ENCODE results near the gene COX4I1.

Gene COX4I1

DNA sequence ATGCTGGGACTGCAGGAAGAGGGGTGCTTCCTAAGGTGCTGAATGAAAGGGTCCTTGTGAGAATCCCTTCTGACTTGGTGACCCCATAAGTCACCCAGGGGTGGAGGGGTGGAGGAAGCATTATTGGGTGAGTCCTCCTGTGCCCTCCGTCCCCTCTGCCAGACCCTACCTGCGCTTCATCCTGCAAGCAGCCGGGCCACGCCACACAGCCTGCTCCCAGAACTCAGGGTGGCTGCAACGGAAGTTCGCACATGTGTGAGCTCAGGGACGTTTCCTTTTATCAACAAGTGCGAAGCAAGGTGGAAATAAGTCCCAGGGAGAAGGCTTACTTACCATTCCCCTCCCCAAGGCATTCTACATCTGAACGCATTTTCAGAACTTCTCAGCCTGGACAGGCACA lies 40.9 kb downstream of the COX4I1 start:
- DNase-seq (ENCODE audit: low read depth, low spot score), result no peak

DNA sequence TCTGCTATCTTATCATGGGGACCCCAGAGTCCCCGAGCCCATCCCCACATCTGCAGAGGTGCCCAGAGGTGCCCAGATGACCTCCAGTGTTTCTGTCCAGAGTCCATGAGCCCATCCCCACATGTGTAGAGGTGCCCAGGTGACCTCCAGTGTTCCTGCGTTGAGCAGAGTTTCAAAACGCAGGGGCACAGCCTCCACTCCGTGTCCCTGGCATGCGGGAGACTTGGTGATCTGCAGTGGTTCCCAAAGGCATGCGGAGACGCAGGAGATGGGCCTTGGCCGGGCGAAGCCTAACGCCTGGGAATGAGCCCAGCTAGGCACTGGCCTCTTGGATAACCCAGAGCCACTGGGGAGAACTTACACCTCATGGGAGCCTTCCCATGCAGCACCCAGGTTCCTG lies 41.3 kb downstream of the COX4I1 start:
- DNase-seq (ENCODE audit: low read depth, low spot score), result no peak

DNA sequence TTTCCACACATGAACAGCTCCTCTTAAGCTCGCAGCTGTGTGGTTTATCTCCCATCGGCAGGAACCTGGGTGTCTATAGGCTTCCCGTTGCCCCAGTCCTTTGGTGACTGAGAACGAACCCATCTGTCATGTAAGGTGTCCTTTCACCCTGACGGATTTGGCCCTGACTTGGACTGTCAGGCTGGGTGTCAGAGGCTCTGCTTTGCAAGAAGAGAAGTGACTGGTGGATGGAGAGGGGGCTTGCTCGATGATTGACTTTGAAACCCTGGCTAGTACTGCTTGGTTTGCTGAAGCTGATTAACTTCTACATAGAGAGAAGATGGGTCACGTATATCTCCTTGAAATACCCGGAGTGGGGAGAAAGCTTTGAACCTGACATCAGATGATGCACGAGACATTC lies 42.9 kb downstream of the COX4I1 start:
- no peak for DNase-seq (ENCODE audit: low read depth, low spot score)

DNA sequence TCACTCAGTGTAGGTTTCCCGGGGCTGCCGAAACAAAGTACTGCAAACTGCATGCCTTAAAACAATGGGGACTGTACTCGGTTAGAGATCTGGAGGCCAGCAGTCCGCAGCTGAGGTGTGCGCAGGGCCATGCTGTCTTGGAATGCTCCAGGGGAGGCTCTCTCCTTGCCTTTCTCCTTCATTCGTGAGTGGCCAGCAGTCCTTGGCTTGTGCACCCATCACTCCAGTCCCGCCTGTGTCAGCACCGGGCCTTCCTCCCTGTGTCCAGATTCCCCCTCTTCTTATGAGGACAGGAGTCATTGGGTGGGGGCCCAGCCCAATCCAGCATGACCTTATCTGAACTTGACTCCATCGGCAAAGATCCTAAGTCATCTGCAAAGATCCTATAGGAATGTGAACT lies 43.4 kb downstream of the COX4I1 start:
- no peak for DNase-seq (ENCODE audit: low read depth, low spot score)

DNA sequence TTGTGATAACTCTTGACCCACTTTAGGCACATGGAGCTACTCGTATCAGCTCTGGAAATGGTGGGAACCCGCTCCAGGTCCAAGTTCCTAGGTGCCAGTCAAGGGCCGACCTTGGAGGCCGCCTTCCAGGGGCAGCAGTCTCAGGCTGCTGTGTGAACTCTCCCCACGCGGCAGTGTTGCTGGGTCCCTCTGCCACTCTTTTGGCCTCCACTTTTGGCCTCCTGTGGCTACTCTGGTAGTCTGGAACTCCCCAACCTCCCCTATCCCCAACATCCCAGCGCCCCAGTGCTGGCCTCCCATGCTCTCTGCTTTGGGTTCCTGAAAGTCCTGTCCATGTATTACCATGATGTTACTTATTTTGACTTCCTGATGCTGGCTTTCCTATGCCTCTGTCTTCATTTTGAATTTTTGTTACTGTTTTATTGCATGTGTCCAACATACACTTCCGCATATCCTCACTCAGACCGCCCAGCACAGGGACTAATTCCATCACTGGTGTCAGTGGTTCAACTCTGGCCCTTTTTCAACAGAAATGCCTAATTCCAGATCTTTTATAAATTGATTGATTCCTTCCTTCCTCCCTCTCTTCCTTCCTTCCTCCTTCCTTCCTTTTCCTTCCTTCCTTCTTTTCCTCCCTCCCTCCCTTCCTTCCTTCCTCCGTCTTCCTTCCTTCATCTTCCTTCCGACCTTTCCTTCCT lies 44.1 kb downstream of the COX4I1 start:
- no peak for DNase-seq (ENCODE audit: low read depth, low spot score)

DNA sequence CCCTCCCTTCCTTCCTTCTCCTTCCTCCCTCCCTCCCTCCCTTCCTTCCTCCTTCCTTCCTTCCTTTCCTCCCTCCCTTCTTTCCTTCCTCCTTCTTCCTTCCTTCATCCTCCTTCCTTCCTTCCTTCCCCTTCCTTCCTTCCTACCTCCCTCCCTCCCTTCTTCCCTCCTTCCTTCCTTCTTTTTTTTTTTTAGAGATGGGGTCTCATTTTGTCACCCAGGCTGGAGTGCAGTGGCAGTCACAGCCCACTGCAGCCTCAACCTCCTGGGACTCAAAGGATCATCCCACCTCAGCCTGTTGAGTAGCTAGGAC lies 44.6 kb downstream of the COX4I1 start:
- no peak for DNase-seq (ENCODE audit: low read depth, low spot score)

DNA sequence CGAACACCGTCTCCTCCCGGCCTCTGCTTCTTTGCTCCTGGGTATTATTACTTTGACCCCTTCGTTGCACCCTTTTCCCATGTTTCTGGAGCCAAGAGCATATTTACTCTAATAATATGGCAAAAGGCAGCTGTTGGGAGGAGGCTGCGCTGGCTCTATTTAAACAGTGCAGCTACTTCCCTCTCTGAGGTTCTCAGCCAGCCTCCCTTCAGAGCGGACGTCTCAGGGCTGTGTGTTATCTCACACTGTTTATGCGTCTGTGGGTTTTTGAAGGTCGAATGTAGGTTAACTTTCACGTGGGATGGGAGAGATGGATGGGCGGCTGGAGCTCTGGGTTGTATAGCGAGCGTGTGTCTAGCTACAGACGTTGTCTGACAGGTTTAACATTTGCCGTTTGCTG lies 45.3 kb downstream of the COX4I1 start:
- DNase-seq (ENCODE audit: low read depth, low spot score), result no peak

DNA sequence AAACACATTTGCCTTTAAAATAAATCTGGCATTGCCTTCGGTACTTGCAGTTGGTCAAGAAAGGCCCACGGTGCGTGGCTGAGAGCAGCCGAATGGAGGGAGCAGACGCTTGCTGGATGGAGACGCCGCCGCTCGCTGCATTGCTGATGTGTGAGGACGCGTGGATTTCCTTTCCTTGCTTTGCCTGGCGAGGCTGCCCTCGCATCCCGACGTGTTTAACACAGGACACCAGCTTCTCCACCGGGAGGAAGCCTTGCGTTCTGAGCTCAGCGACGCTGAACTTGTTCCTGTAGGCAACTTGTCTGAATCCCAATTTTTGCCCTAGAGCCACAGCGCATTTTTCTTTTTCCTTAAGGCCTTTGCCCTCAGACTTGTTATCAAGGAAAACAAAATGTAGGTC lies 45.8 kb downstream of the COX4I1 start:
- DNase-seq (ENCODE audit: low read depth, low spot score), result no peak

DNA sequence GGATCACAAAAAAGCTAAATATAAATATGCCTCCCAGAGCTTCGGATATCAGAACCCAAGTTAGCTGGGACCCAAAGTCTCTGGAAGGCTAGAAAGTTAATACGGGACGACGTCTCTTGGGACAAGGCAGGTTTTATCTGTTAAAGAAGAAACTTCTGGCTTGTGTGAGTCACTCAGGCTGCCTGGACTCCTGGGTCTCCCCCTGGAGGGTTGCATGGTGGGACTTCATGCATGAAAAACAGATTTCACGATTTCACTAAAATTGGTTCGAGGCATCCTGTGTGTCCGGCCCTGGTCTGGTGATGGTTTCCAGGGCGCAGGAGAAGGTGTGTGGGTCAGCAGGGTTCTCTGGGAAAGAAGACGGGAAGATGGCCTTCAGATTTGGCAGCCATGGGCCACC lies 47.0 kb downstream of the COX4I1 start:
- DNase-seq (ENCODE audit: low read depth, low spot score), result no peak

DNA sequence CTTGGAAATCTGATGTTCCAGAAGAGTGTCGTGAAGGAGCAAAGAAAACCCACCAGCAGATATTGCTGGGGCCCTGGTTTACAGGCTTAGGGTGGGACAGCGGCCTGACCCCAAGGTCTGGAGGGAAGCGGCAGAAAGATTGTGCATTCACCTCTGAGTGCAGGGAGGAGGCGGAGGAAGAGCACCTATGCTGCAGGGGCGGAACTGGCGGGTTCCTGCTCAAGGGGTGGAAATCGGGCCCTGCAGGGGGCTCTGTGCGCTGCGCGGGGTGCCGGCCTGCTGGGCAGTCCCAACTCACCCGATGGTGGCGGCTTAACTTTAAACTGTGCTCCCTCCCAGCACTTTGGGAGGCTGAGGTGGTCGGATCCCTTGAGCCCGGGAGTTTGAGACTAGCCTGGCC lies 47.5 kb downstream of the COX4I1 start:
- no peak for DNase-seq (ENCODE audit: low read depth, low spot score)

DNA sequence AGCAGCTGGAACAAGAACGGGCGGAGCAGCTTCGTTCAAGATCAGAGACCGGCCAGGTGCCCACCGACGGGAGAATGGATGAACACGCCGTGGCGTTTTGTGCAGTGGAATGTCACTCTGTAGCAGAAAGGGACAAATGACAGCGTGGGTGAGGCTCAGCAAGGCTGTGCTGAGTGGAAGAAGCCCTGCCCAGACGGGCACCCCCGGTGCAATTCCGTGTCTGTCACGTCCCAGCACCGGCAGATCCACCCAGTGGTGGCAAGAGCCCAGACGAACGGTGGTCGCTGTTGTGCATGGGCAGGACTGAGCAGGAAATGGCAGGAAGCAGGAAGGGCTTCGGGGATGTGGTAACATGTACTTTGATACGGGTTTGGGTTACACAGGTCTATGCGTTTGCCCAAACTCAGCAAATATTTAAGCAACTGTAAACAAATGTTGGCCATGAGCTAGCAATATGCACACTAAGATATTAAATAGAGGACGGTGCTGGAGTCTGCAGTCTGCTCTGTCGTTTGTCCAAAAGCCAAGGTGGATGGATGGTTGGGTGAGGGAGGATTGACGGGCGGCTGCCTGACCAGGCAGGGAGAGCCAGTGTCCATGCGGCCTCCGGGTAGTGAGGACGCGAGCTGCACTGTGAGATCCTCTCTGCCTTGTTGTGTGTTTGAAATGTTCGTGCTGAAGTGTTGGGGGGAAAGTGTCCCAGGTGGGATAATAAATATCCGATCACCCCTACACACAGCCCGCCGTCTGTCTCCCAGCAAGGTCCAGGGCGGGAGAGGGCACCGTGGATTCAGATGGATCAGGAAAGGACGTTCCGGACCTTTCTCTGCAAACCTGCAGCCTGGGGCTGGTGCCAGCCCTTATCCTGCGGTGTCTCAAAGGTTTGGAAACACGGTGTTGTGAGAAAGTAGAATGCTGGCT lies 48.4 kb downstream of the COX4I1 start:
- DNase-seq (ENCODE audit: low read depth, low spot score), result no peak

DNA sequence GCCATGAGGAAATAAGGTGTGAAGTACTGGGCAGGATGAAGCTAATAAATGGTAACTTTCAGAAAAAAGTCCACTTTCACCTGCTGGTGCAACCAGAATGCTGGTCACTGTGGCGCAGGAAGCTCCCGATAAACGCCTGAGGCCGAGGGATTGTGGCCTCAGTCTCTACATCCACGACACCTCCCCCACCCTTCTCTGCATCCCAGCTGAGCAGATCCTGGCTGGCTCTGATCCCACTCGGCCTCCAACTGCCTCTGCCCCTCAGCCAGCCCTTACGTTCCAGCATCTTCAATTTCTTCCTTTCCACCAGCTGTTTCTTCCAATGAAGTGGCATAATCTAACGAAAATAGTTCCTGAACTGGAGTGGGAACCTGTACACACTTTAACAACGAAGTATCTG lies 49.5 kb downstream of the COX4I1 start:
- no peak for DNase-seq (ENCODE audit: low read depth, low spot score)

DNA sequence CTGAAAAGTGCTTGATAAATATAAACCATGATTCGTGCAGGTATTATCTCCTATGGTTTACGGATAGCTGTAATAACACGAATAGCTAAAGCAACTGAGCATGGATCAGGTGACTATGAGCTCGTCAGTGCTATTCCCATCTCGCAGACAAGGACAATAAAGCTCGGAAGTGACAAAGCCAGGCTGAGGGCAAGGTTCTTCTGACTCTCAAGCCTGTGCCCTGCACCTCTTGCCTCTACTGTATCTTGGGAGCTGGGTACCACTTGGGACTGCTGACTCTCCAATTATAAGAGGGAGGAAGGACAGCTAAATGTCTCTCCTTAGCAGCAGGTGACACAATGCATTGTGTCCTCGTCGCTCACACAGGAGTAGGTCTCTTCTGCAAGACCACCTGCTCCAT lies 49.9 kb downstream of the COX4I1 start:
- no peak for DNase-seq (ENCODE audit: low read depth, low spot score)

DNA sequence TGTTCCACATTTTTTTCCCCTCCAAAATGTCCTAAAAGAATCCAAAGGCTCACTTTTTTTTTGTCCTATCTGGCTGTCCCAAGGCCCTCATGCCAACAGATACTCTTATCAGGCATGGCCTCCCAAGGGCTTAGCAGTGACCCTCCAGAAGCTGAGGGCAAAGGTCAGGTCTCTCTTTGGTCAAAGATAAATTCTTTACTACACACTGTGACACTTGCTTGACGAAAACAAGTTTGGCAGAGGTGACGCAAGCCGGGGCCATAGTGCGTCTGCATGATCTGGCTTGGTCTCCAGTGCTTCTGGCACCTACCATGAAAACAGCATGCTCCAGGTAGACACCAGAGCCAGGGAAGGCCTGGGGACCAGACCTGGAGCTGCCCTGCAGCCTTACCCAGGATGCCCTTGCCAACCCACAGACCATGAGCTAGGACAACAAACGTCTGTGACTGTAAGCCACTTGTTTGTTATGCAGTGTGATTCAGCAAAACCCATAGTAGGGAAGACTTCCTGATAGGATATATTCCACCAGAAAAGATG lies 50.9 kb downstream of the COX4I1 start:
- no peak for DNase-seq (ENCODE audit: low read depth, low spot score)

DNA sequence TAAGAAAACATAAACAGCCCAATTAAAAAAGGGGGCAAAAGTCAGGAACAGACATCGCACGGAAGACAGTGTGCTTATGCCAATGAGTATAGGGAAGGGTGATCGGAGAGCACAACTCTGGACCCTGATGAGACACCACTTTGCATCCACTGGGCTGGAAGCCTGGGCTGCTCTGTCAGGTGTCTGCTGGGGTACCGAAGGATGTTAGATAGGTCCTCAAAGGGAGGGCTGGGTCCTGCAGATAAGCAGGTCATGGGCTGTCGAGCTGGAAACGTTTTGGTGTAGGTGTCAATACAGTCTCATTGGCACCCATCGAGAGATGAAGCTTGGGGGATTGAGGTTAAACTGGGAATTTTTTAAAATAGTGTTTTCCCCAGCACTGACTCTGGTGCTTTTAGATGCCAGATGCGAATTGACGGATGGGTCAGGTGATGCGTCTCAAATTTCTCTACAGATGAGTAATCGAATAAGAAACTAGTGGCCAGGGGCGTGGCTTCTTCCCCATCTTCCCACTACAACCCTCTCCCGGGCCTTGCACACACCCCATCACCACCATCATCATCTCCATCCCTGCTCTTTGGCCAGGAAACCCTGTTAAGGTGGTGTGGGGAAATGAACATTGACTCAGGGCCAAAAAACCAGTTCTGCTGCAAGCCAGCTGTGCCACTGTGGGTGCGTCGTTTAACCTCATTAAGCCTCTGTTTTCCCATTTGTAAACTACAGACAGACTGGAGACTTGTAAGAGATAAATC lies 51.7 kb downstream of the COX4I1 start:
- no peak for DNase-seq (ENCODE audit: low read depth, low spot score)

DNA sequence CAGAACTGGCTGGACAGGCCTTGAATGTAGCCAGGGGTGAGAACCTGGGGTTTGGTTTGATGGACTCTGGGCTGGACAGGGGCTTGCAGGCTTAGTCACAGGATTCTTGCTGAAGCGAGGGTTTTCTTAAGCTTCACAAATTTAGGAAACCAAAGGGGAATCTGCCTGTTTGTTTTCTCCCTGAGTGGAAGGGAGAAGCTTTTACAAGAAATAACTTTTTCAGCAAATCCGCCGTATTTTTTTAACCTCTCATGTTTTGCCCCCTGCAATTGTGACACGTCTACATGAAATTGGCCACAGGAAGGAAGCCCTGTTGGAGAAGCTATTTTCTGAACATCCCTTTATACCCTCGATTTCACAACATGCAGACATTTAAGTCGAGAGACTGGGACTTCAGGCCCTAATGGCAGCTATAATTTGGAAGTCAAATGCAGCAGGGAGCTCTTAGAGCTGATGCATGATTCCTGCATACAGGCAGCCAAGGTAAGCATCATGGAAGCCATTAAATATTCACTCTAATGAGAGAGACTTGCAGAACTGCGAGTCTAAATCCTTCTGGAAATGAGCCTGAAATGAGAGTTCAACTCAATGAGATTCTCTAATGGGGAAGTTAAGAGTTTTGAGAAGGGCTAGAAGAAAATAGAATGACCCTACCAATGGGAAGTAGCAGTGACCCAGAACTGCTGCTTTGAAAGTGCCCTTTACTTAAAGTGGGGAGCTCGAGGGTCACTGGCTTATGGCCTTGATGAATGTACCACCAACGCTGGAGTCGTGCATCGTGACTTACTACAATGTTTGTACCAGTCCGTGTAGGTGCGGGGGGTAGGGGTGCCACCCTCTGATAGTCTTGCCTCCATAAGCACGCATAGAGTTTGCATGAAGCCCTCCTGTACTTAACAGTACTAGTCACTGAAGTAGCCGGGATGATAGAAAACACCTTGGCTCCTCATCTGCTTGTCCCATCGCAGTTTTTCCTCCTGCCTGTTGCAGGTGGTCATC lies 54.4 kb downstream of the COX4I1 start:
- no peak for DNase-seq (ENCODE audit: low read depth, low spot score)

DNA sequence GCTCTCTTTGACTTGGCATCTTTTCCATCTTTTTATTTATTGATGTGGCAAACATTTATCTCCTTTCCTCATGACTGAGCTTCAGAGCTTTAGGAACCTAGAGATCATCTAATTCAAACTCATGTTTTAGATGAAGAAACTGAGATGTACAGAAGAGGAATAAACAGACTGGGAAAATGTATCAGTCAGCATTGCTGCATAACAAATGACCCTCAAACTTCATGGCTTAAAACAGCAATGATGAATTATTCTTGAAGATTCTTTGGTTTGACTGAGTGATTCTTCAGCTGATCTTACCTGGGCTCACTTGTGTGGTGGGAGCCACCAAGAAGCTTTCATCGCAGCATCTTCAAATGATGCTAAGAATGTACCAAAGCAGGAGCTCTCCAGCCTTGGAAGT lies 55.4 kb downstream of the COX4I1 start:
- DNase-seq (ENCODE audit: low read depth, low spot score), result no peak

DNA sequence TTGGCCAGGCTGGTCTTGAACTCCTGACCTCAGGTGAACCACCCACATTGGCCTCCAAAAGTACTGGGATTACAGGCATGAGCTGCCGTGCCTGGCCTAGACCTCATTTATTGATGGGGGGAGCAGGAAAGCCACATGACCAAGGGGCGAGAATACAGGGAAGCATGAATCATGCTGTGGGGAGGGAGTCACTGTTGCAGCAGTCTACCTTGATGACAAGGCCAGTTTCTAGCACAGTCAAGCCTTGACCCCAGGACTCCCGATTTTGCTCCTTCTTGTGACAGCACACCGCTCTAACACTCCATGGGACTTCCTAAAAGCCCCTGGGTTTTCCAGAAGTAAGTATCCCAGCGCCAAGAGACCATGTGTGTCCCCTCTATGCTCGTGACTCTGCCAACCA lies 56.6 kb downstream of the COX4I1 start:
- no peak for DNase-seq (ENCODE audit: low read depth, low spot score)

DNA sequence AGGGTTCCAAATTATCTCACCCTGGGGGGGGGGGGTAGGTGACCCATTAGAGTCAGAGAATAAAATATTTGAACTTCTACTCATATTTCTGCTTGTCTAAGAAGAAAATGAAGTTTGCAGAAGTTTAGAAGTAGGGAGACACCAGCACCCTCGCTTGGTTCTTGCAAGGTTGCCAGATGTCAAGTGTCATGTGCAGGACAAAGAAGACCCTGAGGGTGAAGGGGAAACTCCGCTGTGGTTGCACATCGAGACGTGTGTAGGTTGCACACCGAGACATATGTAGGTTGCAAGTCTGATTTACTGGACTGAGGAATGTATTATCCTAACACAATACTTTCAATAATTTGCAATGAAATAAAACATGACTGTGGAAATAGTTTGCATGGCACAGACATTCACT lies 57.1 kb downstream of the COX4I1 start:
- DNase-seq (ENCODE audit: low read depth, low spot score), result no peak

Measured in iPS DF 19.7 (cell line).